GM19023 (cell line): ENCODE results near the gene AZU1.
"Not testable (repeated sequence)": the region's sequence is repeated elsewhere in the genome, so short reads cannot be mapped to it uniquely, and the experiment has no call there.

ENCODE experiments used
- ATAC-seq: cut with Tn5 transposase; IDR thresholded peaks from one replicate; pipeline ENCODE4 v1.9.1; 2021; ENCODE audit warnings: mild to moderate bottlenecking, moderate library complexity; ENCODE audit not compliant: unreplicated experiment

Gene AZU1

DNA sequence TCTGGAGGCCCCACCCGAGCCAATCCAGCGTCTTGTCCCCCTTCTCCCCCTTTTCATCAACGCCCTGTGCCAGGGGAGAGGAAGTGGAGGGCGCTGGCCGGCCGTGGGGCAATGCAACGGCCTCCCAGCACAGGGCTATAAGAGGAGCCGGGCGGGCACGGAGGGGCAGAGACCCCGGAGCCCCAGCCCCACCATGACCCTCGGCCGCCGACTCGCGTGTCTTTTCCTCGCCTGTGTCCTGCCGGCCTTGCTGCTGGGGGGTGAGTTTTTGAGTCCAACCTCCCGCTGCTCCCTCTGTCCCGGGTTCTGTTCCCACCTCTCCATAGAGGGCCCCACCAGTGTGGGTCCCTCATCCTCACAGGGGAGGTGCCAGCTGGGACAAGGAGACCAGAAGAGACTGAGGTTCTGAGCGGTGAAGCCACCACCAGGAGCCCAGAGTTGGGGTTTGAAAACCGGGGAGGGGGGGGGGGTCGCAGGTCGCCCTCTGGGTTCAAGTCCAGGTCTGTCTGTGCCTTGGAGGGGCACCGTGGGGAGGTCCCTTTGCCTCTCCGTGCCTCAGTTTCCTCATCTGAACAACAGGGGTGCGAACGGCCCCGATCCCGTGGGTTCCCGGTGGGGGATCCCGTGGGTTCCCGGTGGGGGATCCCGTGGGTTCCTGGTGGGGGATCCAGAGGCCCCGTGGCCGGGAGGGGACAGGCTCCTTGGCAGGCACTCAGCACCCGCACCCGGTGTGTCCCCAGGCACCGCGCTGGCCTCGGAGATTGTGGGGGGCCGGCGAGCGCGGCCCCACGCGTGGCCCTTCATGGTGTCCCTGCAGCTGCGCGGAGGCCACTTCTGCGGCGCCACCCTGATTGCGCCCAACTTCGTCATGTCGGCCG, 24.7 kb downstream of the AZU1 start, which contains the start of gene ELANE:
Gene ELANE, plus strand, starts transcription at position 168 of the 878 bp plus-strand sequence. Its CDS starts 26 bp downstream, at position 194.
- no peak for ATAC-seq

DNA sequence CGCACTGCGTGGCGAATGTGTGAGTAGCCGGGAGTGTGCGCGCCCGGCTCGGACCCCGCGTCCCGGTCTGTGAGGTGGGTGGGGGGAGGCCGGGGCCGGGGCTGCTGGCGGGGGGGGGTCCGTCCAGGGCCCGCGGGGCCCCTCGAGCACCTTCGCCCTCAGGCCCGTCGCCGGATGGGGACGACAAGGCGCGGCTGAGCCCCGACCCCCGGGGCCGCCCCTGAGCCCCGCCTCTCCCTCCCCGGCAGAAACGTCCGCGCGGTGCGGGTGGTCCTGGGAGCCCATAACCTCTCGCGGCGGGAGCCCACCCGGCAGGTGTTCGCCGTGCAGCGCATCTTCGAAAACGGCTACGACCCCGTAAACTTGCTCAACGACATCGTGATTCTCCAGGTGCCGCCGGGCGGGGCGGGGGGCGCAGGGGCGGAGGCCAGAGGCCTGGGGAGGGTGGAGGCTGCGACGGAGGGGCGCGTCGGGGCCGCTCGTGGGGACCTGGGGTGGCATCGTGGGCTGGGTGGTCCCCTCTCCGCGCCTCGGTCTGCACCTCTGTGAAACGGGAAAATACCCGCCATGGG, 25.5 kb downstream of the AZU1 start:
- no peak for ATAC-seq

DNA sequence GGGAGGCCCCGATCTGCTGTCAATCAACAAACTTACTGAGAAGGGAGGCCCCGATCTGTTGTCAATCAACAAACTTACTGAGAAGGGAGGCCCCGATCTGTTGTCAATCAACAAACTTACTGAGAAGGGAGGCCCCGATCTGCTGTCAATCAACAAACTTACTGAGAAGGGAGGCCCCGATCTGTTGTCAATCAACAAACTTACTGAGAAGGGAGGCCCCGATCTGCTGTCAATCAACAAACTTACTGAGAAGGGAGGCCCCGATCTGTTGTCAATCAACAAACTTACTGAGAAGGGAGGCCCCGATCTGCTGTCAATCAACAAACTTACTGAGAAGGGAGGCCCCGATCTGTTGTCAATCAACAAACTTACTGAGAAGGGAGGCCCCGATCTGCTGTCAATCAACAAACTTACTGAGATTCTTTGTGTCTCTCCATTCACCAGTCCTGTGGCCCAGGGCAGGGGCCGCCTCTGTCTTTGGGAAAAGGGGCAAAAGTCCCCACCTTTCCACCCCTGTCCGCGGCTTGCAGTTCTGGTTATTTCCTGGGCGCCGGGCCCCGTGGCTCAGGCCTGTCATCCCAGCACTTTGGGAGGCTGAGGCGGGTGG, 26.1 kb downstream of the AZU1 start:
- ATAC-seq = not testable (repeated sequence)

- no peak for ATAC-seq
These were observed 26.9 kb downstream of the AZU1 start for GRCh38 chr19:854549-854948.

- no peak for ATAC-seq
These were observed 27.5 kb downstream of the AZU1 start for GRCh38 chr19:855142-855541.

DNA sequence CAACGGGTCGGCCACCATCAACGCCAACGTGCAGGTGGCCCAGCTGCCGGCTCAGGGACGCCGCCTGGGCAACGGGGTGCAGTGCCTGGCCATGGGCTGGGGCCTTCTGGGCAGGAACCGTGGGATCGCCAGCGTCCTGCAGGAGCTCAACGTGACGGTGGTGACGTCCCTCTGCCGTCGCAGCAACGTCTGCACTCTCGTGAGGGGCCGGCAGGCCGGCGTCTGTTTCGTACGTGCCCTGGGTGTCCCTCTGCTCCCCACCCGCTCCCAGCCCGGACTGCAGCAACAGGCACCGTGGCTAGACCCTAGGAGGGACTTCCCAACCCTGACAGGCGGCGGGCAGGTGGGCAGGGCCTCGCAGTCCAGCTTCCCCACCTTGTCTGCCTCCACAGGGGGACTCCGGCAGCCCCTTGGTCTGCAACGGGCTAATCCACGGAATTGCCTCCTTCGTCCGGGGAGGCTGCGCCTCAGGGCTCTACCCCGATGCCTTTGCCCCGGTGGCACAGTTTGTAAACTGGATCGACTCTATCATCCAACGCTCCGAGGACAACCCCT, 28.0 kb downstream of the AZU1 start:
- ATAC-seq = no peak

DNA sequence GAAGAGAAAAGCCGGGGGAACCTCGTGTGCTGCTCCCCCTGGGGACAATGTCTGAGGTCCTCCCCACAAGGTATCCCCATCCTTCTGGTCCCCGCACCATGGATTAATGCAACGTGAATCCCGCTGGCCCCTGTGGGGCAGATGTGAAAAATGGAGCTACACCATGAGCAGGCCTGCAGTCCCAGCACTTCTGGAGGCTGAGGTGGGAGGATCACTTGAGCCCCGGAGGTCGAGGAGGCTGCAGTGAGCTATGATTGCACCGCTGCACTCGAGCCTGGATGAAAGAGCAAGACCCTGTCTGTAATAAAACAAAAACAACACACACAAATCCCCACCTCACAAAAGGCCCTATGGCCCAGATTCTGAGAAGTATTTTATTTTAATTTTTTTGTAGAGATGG, 30.6 kb downstream of the AZU1 start:
- no peak for ATAC-seq

DNA sequence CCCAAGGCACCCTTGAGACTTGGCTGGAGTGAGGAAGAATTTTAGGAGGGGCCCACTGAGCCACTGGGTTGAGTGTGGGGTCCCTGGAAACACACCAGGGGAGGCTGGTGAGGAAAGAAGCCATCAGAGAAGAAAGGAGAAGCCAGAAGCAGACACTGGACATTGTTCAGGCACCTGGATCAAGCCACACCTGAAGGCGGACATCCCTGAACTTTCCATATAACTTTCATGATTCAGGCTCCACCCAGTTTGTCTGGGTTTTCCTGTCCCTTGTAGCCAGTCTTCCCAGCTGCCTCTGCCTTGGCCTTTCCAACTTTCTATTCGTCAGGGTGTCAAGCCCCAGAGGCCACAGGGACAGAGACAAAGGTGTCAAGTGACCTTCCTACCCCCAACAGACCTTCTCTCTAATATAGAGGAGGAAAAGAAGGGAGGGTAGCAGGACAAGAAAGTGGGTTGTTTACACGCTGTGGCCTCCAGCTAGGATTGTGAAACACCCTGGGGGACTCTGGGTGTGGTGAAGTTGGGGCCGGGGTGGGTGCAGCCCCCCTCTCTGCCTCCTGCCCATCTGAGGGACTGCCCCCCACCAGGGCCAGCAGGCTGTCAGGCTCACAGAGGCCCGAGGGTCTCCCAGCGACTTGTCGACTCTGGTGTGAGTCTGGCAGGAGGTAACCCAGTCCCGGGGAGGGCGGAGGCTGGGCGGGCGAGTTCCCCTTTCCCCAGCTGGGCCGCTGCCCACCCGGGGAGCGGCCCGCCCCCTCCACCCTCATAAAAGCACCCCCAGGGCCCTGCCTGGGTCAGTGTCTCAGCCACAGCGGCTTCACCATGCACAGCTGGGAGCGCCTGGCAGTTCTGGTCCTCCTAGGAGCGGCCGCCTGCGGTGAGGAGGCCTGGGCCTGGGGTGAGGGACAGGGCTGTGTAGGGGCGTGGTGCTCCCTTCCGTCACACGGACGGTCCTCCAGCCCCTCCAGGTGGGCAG, 31.5 kb downstream of the AZU1 start, which contains the start of gene CFD:
Gene CFD, plus strand, starts transcription at position 797 of the 976 bp plus-strand sequence. Its CDS starts 26 bp downstream, at position 823.
- no peak for ATAC-seq

DNA sequence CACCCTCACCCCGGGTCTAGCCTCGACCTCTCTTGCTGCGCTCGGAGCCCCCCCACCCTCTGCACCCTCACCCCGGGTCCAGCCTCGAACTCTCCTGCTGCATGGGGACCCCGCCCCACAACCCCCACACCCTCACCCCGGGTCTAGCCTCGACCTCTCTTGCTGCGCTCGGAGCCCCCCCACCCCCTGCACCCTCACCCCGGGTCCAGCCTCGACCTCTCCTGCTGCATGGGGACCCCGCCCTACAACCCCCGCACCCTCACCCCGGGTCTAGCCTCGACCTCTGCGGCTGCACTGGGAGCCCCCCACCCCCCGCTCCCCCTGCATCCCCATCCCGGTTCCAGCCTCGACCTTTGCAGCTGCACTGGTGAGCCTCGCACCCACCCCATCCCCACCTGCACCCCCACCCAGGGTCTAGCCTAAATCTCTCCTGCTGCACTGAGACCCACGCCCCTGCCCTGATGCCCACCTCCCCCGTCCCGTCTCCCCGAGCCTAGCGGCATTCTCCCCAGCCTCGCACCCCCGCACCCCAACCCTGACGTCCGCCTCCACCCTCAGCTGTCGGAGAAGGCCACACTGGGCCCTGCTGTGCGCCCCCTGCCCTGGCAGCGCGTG, 33.6 kb downstream of the AZU1 start:
- ATAC-seq = no peak

DNA sequence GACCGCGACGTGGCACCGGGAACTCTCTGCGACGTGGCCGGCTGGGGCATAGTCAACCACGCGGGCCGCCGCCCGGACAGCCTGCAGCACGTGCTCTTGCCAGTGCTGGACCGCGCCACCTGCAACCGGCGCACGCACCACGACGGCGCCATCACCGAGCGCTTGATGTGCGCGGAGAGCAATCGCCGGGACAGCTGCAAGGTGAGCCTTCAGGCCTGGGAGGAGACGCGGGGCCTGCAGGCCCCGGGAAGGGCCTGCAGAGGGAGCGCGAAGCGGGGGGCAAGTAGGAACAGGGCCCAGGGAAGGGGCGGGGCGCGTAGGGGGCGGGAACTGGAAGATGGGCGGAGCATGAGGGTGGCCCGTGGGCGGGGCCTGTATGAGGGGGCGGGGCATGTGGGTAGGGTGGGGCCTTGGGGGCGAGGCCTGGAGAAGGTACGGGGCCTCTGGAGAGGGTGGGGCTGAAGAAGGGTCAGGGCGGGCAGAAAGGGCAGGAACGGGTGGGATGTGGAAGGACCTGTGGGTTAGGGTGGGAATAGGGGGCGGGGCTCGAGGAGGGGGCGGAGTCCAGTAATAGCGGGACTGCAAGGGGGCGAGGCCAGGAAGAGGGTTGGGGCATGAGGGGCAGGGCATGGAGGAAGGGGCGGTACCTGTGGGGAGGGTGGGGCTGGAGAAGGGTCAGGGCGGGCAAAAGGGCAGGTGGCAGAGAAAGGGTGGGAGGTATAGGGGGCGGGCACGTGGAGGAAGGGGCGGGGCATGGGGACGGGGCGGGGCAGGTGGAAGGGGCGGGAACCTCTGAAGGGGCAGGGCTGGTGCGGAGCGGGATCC, 34.3 kb downstream of the AZU1 start:
- no peak for ATAC-seq

GRCh38 chr19:862581-863314, 35.1 kb downstream of the AZU1 start:
- no peak for ATAC-seq

- ATAC-seq = no peak
These were observed 35.6 kb downstream of the AZU1 start for GRCh38 chr19:863315-863620.

DNA sequence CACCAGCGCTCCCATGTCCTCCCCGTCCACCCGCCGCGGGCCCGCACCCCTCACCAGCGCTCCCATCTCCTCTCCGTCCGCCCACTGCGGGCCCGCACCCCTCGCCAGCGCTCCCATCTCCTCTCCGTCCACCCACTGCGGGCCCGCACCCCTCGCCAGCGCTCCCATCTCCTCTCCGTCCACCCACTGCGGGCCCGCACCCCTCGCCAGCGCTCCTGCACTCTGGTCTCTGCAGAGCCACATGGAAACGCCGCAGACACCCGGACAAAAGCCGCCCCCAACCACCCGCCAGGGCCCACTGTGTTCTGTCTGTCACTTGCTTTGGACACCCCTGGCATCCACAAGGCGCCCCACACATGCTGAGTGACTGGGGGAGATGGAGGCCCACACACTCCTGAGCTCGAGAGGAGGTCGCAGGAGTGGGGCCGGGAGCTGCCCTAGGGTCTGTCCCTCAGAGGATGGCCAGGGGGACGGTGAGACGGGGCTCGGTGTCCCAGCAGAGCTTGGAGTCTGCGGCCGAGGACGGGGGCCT, 39.2 kb downstream of the AZU1 start:
- ATAC-seq = no peak

DNA sequence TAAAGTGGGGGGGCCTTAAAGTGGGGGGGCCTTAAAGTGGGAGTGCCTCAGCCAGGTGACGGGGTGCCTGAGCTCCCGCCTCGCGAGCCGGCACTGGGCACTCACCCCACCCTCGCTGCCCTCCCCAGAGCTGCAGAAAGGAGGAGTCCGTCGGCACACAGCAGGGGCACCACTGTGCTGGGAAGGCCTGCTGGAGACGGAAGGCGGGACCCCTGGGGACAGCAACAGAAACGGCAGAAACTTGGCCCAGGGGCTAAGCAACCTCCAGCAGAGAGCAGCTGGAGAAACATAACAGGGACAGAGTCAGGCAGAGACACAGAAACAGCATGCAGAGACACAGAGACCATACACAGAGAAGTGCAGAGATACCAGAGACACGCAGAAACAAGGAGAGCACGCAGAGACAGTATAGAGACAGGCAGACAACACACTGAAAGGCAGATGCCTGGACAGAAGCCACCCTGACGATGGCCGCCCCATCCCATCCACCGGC, 39.7 kb downstream of the AZU1 start:
- no peak for ATAC-seq

GRCh38 chr19:867855-868457, 40.3 kb downstream of the AZU1 start:
- ATAC-seq = no peak

DNA sequence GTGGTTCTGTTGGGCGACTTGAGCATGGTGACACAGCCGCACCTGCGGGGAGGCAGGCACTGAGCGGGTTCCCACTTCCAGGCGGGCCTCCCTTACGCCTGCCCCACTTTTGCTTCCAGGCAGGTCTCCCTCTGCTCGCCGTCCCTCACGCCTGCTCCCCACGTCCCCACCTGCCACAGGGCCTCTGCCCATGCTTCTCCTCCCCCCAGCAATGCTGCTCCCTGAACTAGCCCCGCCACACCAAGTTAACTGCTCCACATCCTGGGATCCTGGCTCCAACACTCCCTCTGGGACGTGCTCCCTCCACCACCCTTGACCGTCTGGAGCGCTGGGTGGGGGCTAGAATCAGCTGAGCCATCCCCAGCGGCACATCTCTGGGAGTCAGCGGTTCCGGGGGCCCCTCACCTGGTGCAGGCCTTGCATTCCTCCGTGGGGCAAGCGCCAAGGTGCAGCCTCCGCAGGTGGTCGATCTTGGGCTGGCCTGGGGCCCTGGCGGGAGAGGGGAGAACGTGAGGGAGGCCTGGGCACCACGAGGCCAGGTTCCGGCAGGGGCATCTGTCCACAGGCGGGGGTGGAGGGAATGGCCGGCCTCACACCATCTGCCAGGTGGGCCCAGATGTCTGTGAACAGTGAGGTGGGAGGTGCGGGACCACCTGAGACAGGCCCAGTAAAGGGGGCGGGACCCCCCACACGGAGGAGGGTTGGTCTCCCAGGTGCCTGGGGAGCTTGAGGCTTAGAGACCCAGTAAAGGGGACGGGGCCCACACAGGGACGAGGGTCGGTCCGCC, 41.0 kb downstream of the AZU1 start:
- no peak for ATAC-seq
